Activated CD4-positive, alpha-beta T cell treated with anti-CD3 and anti-CD28 coated beads, Interleukin-2, amount 50 U/mL, for 1 hour (primary cell): Measurements from ENCODE around the gene FREM1.

Experiments used
- DNase-seq: peaks from one replicate; pipeline ENCODE4 v3.0.0-alpha.2; 2020

FREM1 gene

GRCh38 chr9:14806941-14807520 is 103.2 kb downstream of the FREM1 start:
- DNase-seq, result no peak

GRCh38 chr9:14799030-14799429 is 111.2 kb downstream of the FREM1 start:
- no peak for DNase-seq

- no peak for DNase-seq
These were observed 112.8 kb downstream of the FREM1 start for GRCh38 chr9:14797435-14797834.

- DNase-seq, result no peak
These were observed 116.8 kb downstream of the FREM1 start for GRCh38 chr9:14793389-14793788.

- DNase-seq, result no peak
These were observed 119.6 kb downstream of the FREM1 start for GRCh38 chr9:14790628-14791027.

- no peak for DNase-seq
These were observed 121.4 kb downstream of the FREM1 start for GRCh38 chr9:14788846-14789245.

- no peak for DNase-seq
These were observed 126.9 kb downstream of the FREM1 start for GRCh38 chr9:14783358-14783757.

- no peak for DNase-seq
These were observed 127.8 kb downstream of the FREM1 start for GRCh38 chr9:14782286-14783051.

- no peak for DNase-seq
These were observed 129.5 kb downstream of the FREM1 start for GRCh38 chr9:14780693-14781092.

GRCh38 chr9:14780251-14780650 is 130.0 kb downstream of the FREM1 start:
- no peak for DNase-seq

- DNase-seq, result no peak
These were observed 130.6 kb downstream of the FREM1 start for GRCh38 chr9:14779566-14780022.

- DNase-seq, result no peak
These were observed 131.7 kb downstream of the FREM1 start for GRCh38 chr9:14778565-14778964.

GRCh38 chr9:14775917-14776316 is 134.3 kb downstream of the FREM1 start:
- no peak for DNase-seq

GRCh38 chr9:14770592-14770991 is 139.6 kb downstream of the FREM1 start:
- no peak for DNase-seq

- DNase-seq, result no peak
These were observed 141.0 kb downstream of the FREM1 start for GRCh38 chr9:14769230-14769571.

- no peak for DNase-seq
These were observed 141.6 kb downstream of the FREM1 start for GRCh38 chr9:14768405-14769229.

- no peak for DNase-seq
These were observed 143.9 kb downstream of the FREM1 start for GRCh38 chr9:14766299-14766698.

- no peak for DNase-seq
These were observed 148.6 kb downstream of the FREM1 start for GRCh38 chr9:14761584-14761983.

GRCh38 chr9:14760060-14760459 is 150.2 kb downstream of the FREM1 start:
- DNase-seq, result no peak

- DNase-seq, result no peak
These were observed 153.9 kb downstream of the FREM1 start for GRCh38 chr9:14756291-14756690.

GRCh38 chr9:14752871-14753270 is 157.4 kb downstream of the FREM1 start:
- no peak for DNase-seq

- DNase-seq, result no peak
These were observed 158.0 kb downstream of the FREM1 start for GRCh38 chr9:14752271-14752670.

GRCh38 chr9:14750821-14751220 is 159.4 kb downstream of the FREM1 start:
- no peak for DNase-seq

GRCh38 chr9:14749741-14750211 is 160.5 kb downstream of the FREM1 start:
- no peak for DNase-seq
